Left kidney (tissue), 1 donor: Measurements from ENCODE around the gene STAC2. TPM values are rescaled to one million over a fixed set of nuclear protein-coding genes. Genes with fewer than 3 reads are reported as not detected.

Experiments used
- polyA plus RNA-seq: library from polyadenylated mRNA; unstranded; fragments of 120-200 nt; gene quantifications from one replicate; pipeline ENCODE4 v1.2.1, GENCODE V29; 2013; ENCODE audit not compliant: insufficient read length

The STAC2 gene
- polyA plus RNA-seq, 1 donor = 3.5 TPM

Other genes with a start within 250 kb of the STAC2 start
- 5.9 TPM for gene PLXDC1, start 74.3 kb downstream of the STAC2 start, polyA plus RNA-seq
- 0.22 TPM for gene ARL5C, start 59.8 kb downstream of the STAC2 start, polyA plus RNA-seq
- gene CACNB1, start 28.3 kb downstream of the STAC2 start, polyA plus RNA-seq = 12.2 TPM
- 1,651 TPM for gene RPL19, start 25.7 kb downstream of the STAC2 start, polyA plus RNA-seq
- 16.8 TPM for gene FBXL20, start 175.7 kb upstream of the STAC2 start, polyA plus RNA-seq
- gene MED1, start 225.3 kb upstream of the STAC2 start, polyA plus RNA-seq = 58.7 TPM
- 77.4 TPM for gene CDK12, start 235.5 kb upstream of the STAC2 start, polyA plus RNA-seq